ENCODE results near the gene ST6GAL1. TPM values are rescaled to one million over a fixed set of nuclear protein-coding genes. Genes with fewer than 3 reads are reported as not detected.
"Not testable (repeated sequence)": the region's sequence is repeated elsewhere in the genome, so short reads cannot be mapped to it uniquely, and the experiment has no call there.

Gene ST6GAL1, protein sequence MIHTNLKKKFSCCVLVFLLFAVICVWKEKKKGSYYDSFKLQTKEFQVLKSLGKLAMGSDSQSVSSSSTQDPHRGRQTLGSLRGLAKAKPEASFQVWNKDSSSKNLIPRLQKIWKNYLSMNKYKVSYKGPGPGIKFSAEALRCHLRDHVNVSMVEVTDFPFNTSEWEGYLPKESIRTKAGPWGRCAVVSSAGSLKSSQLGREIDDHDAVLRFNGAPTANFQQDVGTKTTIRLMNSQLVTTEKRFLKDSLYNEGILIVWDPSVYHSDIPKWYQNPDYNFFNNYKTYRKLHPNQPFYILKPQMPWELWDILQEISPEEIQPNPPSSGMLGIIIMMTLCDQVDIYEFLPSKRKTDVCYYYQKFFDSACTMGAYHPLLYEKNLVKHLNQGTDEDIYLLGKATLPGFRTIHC
- 44.1 TPM for total RNA-seq (ENCODE audit: insufficient read depth, low replicate concordance)

DNA sequence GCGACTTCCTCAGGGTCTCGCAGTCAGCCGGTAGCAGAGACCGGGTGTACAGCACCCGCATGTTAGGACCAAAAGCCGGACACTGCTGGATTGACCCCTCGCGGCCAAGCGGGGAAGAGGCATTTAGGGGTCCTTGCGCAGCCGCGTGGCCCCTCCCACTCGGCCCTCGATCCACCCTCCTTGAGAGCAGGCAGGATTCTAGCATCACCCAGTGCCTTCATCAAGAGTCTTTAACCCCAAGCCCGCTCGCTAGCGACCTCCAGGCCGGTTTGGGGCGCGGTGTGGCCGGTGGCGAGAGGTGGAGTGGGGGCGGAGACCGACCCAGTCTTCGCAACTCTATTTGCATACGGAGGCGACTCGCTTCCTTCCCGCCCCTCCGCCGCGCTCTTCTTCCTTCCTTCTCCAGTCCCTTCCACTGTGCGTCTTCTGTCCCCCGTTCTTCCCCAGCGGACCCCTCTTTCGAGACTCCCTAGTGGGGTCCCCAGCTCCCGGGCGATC is at the start of gene ST6GAL1:
Gene ST6GAL1, plus strand, starts transcription at position 384 of the 498 bp plus-strand sequence. CDS start 112,178 bp downstream, outside the sequence.
- DNase-seq (ENCODE audit: low spot score) = peak; percentile 47

DNA sequence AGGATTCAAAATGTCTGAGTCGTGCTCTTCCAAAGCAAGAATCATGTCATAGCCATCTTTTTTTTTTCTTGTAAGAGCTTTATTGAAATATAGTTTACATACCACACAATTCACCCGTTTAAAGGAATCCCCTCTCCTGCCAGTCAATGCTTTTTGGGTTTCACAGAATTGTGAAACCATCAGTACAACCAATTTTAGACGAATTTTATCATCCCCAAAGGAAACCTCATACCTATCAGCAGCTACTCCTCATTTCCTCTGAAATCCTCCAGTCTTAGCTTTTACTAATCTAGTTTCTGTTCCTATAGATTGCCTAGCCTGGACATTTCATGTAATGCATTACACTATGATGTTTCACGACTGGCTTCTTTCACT is 48.2 kb upstream of the ST6GAL1 start:
- no peak for DNase-seq (ENCODE audit: low spot score)

DNA sequence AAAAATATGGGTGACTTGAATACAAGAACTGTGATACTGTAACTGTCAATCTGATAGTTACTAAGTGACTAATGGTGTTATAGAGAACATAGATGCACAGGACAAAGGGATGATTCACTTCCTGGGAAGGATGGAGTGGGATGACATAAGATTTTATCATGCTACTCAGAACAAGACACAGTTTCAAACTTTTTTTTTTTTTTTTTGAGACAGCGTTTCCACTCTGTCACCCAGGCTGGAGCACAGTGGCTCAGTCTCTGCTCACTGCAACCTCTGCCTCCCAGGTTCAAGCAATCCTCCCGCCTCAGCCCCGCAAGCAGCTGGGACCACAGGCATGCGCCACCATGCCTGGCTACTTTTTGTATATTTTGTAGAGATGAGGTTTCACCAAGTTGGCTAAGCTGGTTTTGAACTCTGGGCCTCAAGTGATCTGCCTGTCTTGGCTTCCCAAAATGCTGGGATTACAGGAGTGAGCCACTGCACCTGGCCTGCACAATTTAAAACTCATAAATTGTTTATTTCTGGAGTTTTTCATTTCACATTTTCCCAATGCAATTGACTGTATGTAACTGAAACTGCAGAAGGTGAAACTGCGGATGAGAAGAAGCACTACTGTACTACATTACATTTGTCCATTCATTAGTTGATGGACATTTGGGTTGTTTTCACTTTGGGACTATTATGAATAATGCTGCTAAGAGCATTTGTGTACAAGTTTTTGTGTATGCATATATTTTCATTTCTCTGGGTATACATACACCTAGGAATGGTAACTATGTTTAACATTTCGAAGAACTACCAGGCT is 47.2 kb upstream of the ST6GAL1 start:
- DNase-seq (ENCODE audit: low spot score) = no peak

DNA sequence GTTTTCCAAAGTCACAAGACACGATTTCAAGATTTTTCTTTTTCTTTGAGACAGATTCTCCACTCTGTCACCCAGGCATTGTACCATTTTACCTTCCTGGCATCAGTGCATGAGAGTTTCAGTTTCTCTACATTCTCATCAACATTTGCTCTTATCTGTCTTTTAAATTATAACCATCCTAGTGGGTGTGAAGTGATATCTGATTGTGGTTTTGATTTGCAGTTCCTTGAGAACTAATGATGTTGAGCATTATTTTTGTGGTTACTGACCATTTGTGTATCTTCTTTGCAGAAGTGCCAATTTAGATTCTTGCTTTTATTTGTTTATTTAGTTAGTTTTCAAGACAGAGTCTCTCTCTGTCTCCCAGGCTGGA is 46.7 kb upstream of the ST6GAL1 start:
- no peak for DNase-seq (ENCODE audit: low spot score)

DNA sequence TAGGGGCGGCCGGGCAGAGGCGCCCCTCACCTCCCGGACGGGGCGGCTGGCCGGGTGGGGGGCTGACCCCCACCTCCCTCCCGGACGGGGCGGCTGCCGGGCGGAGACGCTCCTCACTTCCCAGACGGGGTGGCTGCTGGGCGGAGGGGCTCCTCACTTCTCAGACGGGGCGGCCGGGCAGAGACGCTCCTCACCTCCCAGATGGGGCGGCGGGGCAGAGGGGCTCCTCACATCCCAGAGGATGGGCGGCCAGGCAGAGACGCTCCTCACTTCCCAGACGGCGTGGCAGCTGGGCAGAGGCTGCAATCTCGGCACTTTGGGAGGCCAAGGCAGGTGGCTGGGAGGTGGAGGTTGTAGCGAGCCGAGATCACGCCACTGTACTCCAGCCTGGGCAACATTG is 45.5 kb upstream of the ST6GAL1 start:
- DNase-seq (ENCODE audit: low spot score) = not testable (repeated sequence)

DNA sequence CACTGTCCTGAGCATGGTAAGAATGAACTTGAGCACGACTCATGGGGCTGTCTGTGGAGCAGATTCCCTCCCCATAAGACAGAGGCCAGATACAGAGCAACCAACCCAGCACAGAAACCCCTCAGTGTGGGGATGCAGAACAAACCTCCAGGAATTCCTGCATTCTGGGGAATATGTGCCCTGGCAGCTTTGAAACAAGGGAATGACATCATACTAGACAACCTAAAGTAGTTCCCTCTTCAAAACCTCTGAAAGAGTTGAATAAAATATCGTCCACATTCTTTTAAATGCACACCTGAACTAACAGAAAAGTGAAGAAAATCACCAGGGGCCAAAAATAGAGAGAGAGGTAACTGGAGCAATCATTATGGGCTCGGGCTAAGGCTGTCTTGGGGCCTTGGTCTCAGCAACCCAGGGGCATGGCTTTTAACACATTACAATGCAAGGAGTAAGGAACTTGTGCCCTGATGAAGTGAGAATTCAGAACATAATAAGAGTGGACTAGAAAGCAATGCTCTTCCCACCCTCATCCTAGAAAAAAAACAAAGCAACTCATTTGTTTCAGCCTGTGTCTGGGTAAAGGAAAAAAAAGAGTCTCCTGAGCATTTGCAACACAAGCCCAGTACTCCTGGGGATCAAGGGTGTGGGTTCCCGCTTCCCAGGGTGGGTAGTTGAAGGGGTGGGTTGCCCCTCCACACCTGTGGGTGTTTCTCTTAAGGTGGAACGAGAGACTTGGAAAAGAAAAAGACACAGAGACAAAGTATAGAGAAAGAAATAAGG is 43.9 kb upstream of the ST6GAL1 start:
- no peak for DNase-seq (ENCODE audit: low spot score)

DNA sequence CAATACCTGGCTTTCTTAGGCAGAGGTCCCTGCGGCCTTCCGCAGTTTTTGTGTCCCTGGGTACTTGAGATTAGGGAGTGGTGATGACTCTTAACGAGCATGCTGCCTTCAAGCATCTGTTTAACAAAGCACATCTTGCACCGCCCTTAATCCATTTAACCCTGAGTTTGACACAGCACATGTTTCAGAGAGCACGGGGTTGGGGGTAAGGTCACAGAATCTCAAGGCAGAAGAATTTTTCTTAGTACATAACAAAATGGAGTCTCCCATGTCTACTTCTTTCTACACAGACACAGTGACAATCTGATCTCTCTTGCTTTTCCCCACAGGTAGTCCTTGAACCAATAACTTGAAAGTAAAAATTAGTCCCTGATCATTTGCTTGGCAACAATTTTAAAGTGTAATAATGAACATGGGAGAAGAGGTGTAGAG is 42.8 kb upstream of the ST6GAL1 start:
- not testable (repeated sequence) for DNase-seq (ENCODE audit: low spot score)

DNA sequence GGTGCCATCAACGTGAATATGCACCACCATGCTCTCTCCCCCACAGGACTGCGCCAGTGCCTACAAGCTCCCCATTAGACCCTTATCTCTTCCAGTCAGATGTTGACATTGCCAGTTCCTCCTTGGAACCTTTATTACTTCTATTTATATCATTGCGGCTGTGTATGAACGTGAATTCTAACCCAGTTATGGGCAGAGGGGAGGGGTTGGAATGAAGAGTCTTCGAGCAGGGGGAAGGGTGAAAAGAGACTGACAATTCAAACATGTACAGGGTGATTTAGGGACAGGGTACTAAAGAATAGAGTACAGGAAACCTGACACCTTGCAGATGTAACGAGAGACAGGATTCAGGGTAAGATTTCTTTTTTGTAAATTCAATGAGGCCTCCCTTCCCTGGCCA is 41.8 kb upstream of the ST6GAL1 start:
- DNase-seq (ENCODE audit: low spot score) = no peak

DNA sequence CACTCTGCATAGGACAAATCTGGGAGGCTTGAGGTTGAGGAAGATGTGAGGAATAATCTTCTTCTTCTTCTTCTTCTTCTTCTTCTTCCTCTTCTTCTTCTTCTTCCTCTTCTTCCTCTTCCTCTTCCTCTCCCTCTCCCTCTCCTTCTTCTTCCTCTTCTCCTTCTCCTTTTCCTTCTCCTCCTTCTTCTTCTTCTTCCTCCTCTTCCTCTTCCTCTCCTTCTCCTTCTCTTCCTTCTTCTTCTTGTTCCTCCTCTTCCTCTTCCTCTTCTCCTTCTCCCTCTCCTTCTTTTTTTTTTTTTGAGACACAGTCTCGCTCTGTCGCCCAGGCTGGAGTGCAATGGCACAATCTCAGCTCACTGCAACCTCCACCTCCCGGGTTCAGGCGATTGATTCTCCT is 40.6 kb upstream of the ST6GAL1 start:
- not testable (repeated sequence) for DNase-seq (ENCODE audit: low spot score)

DNA sequence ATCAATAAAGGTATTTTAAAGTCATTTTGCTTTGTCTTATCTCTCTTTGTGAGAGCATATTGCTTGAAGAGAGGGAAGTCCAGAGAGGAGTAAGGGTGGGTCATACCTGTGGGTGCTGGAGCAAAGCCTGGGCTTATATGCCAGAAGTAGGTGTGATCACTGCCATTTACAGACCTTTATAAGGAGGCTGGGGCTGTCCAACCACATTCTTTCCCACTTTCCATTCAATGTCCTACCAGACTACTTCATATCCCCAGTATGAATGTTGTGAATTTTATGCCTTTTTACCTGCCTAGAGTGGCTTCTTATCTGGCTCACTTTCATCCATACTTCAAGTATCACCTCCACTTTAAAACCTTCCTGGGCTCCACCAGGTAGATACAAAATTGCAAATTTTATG is 39.4 kb upstream of the ST6GAL1 start:
- no peak for DNase-seq (ENCODE audit: low spot score)

DNA sequence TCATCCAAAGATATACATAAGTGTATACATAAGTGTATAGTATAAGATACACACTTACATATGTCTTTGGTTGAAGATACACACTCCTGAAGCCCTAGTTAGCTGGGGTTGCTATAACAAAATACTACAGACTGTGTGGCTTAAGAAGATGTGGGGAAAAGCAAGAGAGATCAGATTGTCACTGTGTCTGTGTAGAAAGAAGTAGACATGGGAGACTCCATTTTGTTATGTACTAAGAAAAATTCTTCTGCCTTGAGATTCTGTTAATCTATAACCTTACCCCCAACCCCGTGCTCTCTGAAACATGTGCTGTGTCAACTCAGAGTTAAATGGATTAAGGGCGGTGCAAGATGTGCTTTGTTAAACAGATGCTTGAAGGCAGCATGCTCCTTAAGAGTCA is 37.3 kb upstream of the ST6GAL1 start:
- DNase-seq (ENCODE audit: low spot score) = not testable (repeated sequence)

DNA sequence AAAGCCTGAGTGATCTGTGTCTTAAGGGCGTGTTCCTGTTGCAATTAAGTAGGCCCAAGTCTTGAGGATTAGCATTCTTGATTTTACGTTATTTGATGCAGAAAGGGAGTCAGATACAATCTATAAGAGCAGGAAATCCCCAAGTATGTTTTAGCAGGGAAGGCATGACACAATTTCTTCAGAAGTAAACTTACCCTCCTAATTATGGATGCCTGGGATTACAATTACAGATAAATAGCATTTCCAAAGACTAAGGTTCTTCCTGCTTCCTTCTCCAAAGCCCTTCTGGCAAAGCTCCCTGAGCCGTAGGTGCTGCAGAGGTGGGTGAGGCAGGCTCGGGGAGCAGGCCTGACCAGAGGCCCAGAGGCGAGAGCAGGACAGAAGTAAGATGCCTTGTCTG is 34.9 kb upstream of the ST6GAL1 start:
- DNase-seq (ENCODE audit: low spot score) = no peak

DNA sequence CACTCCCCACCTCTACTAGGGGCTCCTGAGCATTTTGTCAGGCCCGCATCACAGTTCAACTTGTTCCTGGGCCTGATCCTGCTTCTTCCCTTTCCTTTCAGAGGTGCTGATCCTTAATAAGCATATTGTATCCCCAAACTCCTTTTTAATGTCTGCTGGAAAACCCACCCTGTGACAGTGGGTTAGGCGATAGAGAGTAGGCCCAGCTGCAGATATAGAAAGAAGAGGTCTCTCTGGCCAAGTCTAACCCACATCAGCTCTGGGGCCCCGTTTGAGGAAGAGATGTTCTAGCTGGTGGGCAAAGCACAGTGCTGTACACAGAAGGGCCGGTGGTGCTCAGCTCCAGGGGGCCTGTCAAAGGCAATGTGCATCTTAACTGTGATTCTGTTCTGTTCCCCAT is 34.3 kb upstream of the ST6GAL1 start:
- DNase-seq (ENCODE audit: low spot score) = no peak

DNA sequence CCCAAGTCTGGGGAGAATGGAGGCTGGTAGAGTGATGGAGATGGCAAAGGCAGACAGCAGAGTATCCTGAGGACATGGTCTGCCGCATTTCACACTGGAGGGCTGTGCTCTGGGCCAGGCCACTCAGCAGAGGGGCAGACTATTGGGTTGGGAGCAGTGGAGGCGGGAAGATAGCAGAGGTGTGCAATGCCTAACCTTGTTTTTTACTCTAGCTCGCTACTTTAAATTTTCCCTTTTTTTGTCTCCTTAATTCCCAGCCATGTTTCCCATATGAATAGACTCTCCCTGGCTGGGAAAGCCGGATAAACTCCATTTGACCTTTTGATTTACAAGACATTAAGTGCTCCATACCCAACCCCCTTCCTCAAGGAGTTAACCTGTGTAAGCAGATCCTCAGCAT is 33.5 kb upstream of the ST6GAL1 start:
- no peak for DNase-seq (ENCODE audit: low spot score)

DNA sequence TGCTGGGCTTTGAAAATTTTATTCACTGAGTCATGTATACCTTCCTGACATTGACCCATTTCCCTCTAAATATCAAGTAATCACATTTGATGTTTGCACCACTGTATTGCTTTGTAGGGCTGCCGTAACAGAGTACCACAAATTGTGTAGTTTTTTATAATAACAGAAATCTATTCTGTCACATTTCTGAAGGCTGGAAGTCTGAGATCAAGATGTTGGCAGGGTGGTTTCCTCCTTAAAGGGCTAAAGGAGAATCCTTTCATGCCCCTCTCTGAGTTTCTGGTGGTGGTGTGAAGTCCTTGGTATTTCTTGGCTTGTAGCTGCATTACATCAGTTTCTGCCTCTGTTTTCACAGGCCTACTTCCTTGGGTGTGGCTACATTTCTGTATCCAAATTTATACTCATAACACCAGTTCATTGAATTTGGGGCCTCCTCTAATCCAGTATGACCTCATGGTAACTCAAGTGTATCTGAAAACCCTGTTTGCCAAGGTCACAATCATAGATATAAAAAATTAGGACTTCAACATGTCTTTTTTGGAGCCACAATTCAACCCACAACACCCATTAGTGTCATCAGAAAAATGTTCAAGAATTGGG is 29.1 kb upstream of the ST6GAL1 start:
- DNase-seq (ENCODE audit: low spot score) = peak; percentile 38

DNA sequence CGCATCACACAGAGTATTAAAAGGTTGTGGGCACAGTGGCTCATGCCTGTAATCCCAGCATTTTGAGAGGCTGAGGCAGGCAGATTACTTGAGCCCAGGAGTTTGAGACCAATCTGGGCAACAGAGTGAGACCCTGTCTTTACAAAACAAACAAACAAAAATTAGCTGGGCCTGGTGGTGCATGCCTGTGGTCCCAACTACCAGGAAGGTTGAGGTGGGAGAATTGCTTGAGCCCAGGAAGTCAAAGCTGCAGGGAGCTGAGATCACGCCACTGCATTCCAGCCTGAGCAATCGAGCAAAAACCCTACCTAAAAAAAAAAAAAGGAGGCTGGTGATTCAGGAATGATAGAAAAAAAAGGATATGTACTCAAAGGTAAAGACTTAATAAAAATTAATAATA is 28.2 kb upstream of the ST6GAL1 start:
- no peak for DNase-seq (ENCODE audit: low spot score)

DNA sequence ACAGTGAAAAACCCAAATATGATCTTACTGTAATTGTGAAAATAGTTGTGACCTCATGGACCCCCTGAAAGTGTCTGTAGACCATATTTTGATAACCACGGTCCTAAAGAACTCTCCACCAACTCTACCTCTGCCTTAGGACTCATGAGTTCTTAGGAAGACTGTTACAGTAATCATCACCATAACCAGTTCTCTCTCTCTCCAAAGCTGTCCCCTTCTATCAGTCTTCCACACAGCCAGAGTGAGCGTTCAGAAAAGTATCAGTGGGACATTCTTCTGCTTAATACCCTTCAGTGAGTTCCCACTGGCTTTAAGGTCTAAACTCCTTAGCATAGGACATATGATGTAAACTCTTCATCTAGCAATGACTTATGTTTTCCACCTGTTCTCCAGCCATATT is 27.6 kb upstream of the ST6GAL1 start:
- DNase-seq (ENCODE audit: low spot score) = no peak

DNA sequence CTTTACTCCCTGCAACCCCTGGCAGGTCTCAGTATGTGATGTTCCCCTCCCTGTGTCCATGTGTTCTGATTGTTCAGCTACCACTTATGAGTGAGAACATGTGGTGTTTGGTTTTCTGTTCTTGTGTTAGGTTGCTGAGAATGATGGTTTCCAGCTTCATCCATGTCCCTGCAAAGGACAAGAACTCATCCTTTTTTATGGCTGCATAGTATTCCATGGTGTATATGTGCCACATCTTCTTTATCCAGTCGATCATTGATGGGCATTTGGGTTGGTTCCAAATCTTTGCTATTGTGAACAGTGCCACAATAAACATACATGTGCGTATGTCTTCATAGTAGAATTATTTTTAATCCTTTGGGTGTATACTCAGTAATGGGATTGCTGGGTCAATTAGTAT is 26.6 kb upstream of the ST6GAL1 start:
- DNase-seq (ENCODE audit: low spot score) = not testable (repeated sequence)

DNA sequence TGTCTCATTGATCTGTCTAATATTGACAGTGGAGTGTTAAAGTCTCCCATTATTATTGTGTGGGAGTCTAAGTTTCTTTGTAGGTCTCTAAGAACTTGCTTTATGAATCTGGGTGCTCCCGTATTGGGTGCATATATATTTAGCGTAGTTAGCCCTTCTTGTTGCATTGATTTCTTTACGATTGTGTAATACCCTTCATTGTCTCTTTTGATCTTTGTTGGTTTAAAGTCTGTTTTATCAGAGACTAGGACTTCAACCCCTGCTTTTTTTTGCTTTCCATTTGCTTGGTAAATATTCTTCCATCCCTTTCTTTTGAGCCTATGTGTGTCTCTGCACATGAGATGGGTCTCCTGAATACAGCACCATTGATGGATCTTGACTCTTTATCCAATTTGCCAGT is 23.3 kb upstream of the ST6GAL1 start:
- not testable (repeated sequence) for DNase-seq (ENCODE audit: low spot score)

DNA sequence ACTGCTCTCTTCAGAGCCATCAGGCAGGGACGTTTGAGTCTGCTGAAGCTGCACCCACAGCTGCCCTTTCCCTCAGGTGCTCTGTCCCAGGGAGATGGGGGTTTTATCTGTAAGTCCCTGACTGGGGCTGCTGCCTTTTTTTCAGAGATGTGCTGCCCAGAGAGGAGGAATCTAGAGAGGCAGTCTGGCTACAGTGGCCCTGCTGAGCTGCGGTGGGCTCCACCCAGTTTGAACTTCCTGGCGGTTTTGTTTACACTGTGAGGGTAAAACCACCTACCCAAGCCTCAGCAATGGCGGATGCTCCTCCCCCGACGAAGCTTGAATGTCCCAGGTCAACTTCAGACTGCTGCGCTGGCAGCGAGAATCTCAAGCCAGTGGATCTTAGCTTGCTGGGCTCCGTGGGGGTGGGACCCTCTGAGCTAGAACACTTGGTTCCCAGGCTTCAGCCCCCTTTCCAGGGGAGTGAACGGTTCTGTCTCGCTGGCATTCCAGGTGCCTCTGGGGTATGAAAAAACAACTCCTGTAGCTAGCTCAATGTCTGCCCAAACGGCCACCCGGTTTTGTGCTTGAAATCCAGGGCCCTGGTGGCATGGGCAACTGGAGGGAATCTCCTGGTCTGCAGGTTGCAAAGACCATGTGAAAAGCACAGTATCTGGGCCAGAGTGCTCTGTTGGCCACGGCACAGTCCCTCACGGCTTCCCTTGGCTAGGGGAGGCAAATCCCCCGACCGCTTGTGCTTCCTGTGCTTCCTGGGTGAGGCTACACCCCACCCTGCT is 21.1 kb upstream of the ST6GAL1 start:
- no peak for DNase-seq (ENCODE audit: low spot score)

Measured in umbilical cord (tissue), 2 donors.